H1 (cell line): ENCODE data around the gene GTSE1. TPM values are rescaled to one million over a fixed set of nuclear protein-coding genes. Genes with fewer than 3 reads are reported as not detected.

Source experiments
- RAD21 ChIP-seq, 2 experiments: IDR thresholded peaks in 1 of 2; conservative IDR thresholded peaks in 1 of 2; 2 replicates each; pipeline ENCODE4 v1.6.1; 2011; ENCODE audit warnings: low read depth in 2 of 2, low read length in 2 of 2, improper control_type of control experiment in 1 of 2, inconsistent platforms in 1 of 2, mild to moderate bottlenecking in 1 of 2, moderate library complexity in 1 of 2
- polyA plus RNA-seq, 7 experiments: library from polyadenylated mRNA; depleted of rRNA in 3 of 7; stranded (reverse) in 5 of 7; unstranded in 2 of 7; fragments of >200 nt in 5 of 7; fragments of 200-250 nt in 2 of 7; gene quantifications; 1 replicate in 5 of 7; 2 replicates in 1 of 7; 4 replicates in 1 of 7; pipeline versions ENCODE4 v1.2.1 to v1.2.3, GENCODE V29; 2011 to 2013; ENCODE audit warnings: missing spikeins in 2 of 7, mixed read lengths in 2 of 7
- total RNA-seq: library from RNA; stranded (reverse); fragmentation: NEBNext Ultra II Directional; extraction: Animal tissue kit (Norgen Biotek cat#: 25700); gene quantifications from 2 replicates; pipeline ENCODE4 v1.2.1, GENCODE V29; 2021

Gene GTSE1
- total and polyA plus RNA-seq, 2 of the 8 experiments (the other 6 are each of a cell fraction or from before 2014, with no cell fraction given), result 17.5 to 38.6 TPM

DNA sequence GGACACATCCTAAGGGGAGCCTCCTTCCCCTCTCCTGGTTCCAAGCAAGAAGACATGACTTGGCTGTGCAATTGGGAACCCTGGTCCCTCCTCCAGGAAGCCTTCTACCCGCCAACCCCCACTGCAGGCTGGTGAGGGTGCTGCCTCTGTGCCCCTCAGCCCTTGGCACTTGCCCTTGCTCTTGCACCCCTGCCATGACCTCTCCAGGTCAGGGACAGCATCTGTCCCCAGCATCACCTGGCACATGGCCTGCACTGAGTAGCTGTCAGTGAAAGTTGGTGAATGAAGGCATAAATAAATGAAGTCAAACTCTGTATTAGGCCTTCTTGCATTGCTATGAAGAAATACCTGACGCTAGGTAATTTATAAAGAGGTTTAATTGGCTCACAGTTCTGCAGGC lies 1.9 kb upstream of the GTSE1 start (continued):
- no peak for TF ChIP-seq RAD21 (IDR thresholded peaks at IDR 0.05 in 1 of 2, conservative IDR thresholded peaks at IDR 0.05 in 1 of 2; ENCODE audit: low read depth in 2 of 2, low read length in 2 of 2)
- TF ChIP-seq, all 59 proteins: peak for 0
